Hepatocyte (in vitro differentiated cells): ENCODE results near the gene DCDC2. TPM values are rescaled to one million over a fixed set of nuclear protein-coding genes. Genes with fewer than 3 reads are reported as not detected.

Experiments
- DNase-seq: peaks from one replicate; pipeline ENCODE4 v3.0.0-alpha.2; 2016; ENCODE audit warnings: low spot score
- H2AFZ ChIP-seq: fragments of 200-600 bp; sonication (generic); 2 replicates; pipeline ENCODE4 v1.6.0; 2016; ENCODE audit warnings: antibody characterized with exemption, mild to moderate bottlenecking
- H3K27ac ChIP-seq: fragments of 200-600 bp; sonication (generic); 2 replicates; pipeline ENCODE4 v1.5.1; 2016; ENCODE audit warnings: mild to moderate bottlenecking
- H3K27me3 ChIP-seq: fragments of 200-600 bp; sonication (generic); 2 replicates; pipeline ENCODE4 v1.6.1; 2016
- H3K36me3 ChIP-seq: fragments of 200-600 bp; sonication (generic); replicated peaks from 2 replicates; pipeline ENCODE4 v1.5.1; 2016; ENCODE audit warnings: low read depth; ENCODE audit not compliant: insufficient read depth
- H3K4me1 ChIP-seq: fragments of 200-600 bp; sonication (generic); 2 replicates; pipeline ENCODE4 v1.5.1; 2016; ENCODE audit warnings: mild to moderate bottlenecking, moderate library complexity; ENCODE audit not compliant: insufficient read depth
- H3K4me2 ChIP-seq: fragments of 200-600 bp; sonication (generic); 2 replicates; pipeline ENCODE4 v1.6.0; 2016
- H3K4me3 ChIP-seq: fragments of 200-600 bp; sonication (generic); 2 replicates; pipeline ENCODE4 v1.5.1; 2016; ENCODE audit warnings: mild to moderate bottlenecking
- H3K79me2 ChIP-seq: fragments of 200-600 bp; sonication (generic); 2 replicates; pipeline ENCODE4 v1.6.0; 2017; ENCODE audit warnings: mild to moderate bottlenecking
- H3K9me2 ChIP-seq: fragments of 200-600 bp; sonication (generic); replicated peaks from 2 replicates; pipeline ENCODE4 v1.6.0; 2017; ENCODE audit warnings: mild to moderate bottlenecking; ENCODE audit not compliant: insufficient read depth
- H3K9me3 ChIP-seq: fragments of 200-600 bp; sonication (generic); 2 replicates; pipeline ENCODE4 v1.5.1; 2016; ENCODE audit warnings: low read depth, mild to moderate bottlenecking
- H4K20me1 ChIP-seq: fragments of 200-600 bp; sonication (generic); 2 replicates; pipeline ENCODE4 v1.6.0; 2016; ENCODE audit warnings: mild to moderate bottlenecking; ENCODE audit not compliant: insufficient read depth, poor library complexity, severe bottlenecking
- EZH2 ChIP-seq: fragments of 200-600 bp; sonication (generic); IDR thresholded peaks from 2 replicates; pipeline ENCODE4 v1.6.1; 2016; ENCODE audit warnings: antibody characterized with exemption, mild to moderate bottlenecking, borderline replicate concordance
- EZH2phosphoT487 ChIP-seq: fragments of 200-600 bp; sonication (generic); IDR thresholded peaks from one replicate; pipeline ENCODE4 v1.6.1; 2018; ENCODE audit warnings: antibody characterized with exemption, mild to moderate bottlenecking, low read depth, moderate library complexity; ENCODE audit not compliant: unreplicated experiment, severe bottlenecking
- WGBS: methylation state at CpG from one replicate; pipeline ENCODE4 v1.1.6; 2016; ENCODE audit warnings: low lambda C conversion rate; ENCODE audit errors: missing lambda C conversion rate; 5-methylcytosine and 5-hydroxymethylcytosine counted together
- polyA plus RNA-seq: library from polyadenylated mRNA; unstranded; fragments of >200 nt; fragmentation: Nextera tagmentation; extraction: Ambion mirVana; gene quantifications from 2 replicates; pipeline ENCODE4 v1.2.1, GENCODE V29; 2016
- total RNA-seq: library from RNA; depleted of rRNA; stranded (reverse); fragments of >200 nt; gene quantifications from 2 replicates; pipeline ENCODE4 v1.2.3, GENCODE V29; 2014
- TF ChIP-seq, protein P1 (sequence below): fragments of 200-600 bp; sonication (generic); IDR thresholded peaks from 2 replicates; pipeline ENCODE4 v1.5.1; 2016; ENCODE audit warnings: antibody characterized with exemption, mild to moderate bottlenecking; ENCODE audit not compliant: poor library complexity

DCDC2 gene
- total and polyA plus RNA-seq, 2 experiments from 2014 or later: 2.7 to 4.7 TPM

DNA sequence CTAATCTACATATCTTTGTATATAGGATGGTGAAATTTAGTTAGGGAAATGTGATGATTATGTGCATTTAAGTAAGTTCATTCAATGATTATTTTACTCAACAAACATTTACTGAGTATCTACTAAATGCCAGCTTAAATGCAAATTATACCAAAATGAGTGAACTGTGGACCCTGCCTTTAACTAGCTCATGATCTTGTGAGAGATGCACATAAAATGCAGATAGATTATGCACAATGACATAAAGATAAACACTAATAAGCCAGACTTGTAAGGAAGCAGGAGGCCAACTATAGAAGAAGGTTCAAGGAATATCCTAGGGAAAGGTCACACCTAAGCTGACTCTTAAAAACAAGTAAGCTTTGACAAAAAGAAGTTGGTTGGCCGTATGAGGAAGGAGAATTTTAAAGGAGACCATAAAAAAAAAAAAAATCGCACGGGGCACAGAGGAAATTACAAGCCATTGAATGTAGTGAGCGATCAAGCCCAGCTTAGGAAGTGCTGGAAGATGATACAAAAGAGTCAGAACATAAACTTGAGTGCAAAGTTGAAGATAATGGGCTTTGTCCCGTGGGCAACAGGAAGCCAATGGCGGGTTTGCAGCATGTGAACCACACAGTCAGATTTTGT is 123.9 kb downstream of the DCDC2 start:
- WGBS: 81% methylated on average over 6 of the region's 6 CpGs
- no peak for TF ChIP-seq EZH2phosphoT487
- TF ChIP-seq, protein P1, sequence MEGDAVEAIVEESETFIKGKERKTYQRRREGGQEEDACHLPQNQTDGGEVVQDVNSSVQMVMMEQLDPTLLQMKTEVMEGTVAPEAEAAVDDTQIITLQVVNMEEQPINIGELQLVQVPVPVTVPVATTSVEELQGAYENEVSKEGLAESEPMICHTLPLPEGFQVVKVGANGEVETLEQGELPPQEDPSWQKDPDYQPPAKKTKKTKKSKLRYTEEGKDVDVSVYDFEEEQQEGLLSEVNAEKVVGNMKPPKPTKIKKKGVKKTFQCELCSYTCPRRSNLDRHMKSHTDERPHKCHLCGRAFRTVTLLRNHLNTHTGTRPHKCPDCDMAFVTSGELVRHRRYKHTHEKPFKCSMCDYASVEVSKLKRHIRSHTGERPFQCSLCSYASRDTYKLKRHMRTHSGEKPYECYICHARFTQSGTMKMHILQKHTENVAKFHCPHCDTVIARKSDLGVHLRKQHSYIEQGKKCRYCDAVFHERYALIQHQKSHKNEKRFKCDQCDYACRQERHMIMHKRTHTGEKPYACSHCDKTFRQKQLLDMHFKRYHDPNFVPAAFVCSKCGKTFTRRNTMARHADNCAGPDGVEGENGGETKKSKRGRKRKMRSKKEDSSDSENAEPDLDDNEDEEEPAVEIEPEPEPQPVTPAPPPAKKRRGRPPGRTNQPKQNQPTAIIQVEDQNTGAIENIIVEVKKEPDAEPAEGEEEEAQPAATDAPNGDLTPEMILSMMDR: no peak
- no peak for TF ChIP-seq EZH2
- Histone ChIP-seq H2AFZ (no peak overlapping the region), H3K27ac (no peak overlapping the region), H3K4me2 (no peak overlapping the region), H4K20me1 (no peaks in the 10 kb centered on the region), H3K79me2 (no peaks in the 10 kb centered on the region), H3K4me1 (no peaks in the 10 kb centered on the region), H3K4me3 (no peak overlapping the region), H3K9me2 (no peaks in the 10 kb centered on the region), H3K27me3 (no peaks in the 10 kb centered on the region), H3K9me3 (no peaks in the 10 kb centered on the region), H3K36me3 (no peaks in the 10 kb centered on the region)
- DNase-seq: no peak

DNA sequence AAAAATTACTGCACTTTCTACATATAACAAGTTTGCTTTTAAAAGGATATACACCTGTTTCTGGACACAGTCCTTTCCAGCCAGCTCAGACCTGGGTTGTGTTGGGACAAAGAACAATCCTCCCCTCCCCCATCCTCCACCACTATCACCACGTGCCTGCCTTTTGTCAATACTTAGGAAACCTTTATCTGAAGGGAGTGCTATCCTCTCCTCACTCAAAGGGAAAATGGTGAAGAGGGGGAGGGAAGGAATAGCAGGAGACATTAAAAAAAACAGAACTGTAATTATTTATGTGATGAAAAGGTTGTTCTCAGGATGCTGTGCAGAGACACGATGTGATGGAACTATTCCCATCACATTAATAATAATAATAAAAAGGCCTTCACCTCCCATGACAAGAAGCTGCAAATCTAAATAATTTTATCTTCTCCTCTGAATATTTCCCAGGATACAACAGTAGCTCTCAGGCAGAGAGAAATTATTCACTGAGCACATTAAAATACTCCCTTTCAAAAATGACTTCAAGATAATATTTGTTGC is 126.4 kb downstream of the DCDC2 start:
- Histone ChIP-seq H3K27ac (no peak overlapping the region), H2AFZ (no peak overlapping the region), H4K20me1 (no peaks in the 10 kb centered on the region), H3K36me3 (no peaks in the 10 kb centered on the region), H3K4me3 (no peak overlapping the region), H3K4me2 (no peak overlapping the region), H3K9me3 (no peaks in the 10 kb centered on the region), H3K4me1 (no peaks in the 10 kb centered on the region), H3K9me2 (no peaks in the 10 kb centered on the region), H3K79me2 (no peaks in the 10 kb centered on the region), H3K27me3 (no peaks in the 10 kb centered on the region)
- 39% methylated on average over 2 of the region's 2 CpGs for WGBS
- no peak for DNase-seq
- TF ChIP-seq EZH2phosphoT487 (no peak), EZH2 (no peak)
- TF ChIP-seq, protein P1: no peak

DNA sequence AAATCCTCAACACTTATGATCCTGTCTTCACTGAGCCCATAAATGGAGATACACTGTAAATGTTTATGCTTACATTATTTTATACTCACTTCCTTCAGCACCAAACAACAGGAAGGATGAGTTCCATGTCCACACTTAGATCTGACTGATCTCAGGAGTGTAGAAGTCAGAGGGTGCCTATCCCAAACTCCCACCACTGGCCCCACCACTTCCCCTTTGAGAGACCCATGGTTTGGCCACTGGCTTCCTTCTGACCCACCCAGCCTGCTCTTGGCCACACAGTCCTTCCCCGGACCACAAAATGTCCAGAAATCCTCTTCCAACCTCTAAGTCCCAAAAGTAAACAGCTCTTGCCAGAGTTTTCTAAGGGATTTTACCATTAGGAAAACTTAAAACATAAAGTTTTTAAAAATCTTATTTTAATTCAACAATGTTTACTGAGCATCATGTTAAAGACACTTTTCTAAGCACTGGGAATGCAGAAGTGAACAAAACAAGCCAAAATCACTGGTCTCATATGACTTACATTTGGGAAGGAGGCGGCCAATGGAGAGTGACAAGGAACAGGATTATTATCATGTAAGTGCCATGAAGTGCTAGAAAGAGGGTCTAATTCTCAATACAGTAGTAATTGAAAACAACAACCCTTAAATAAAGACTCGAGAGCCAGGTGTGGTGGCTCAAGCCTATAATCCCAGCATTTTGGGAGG is 128.0 kb downstream of the DCDC2 start:
- Histone ChIP-seq H4K20me1 (no peaks in the 10 kb centered on the region), H3K4me3 (no peak overlapping the region), H3K4me2 (no peak overlapping the region), H3K9me2 (no peaks in the 10 kb centered on the region), H3K9me3 (no peaks in the 10 kb centered on the region), H3K27ac (no peak overlapping the region), H3K27me3 (peaks cover 2% of the 10 kb centered on the region), H3K4me1 (no peaks in the 10 kb centered on the region), H2AFZ (no peak overlapping the region), H3K36me3 (no peaks in the 10 kb centered on the region), H3K79me2 (no peaks in the 10 kb centered on the region)
- TF ChIP-seq EZH2phosphoT487: no peak
- TF ChIP-seq, protein P1: no peak
- no peak for DNase-seq
- WGBS: 63% methylated on average over 3 of the region's 3 CpGs
